ENCODE measurements around the gene MAP4K3. TPM values are rescaled to one million over a fixed set of nuclear protein-coding genes. Genes with fewer than 3 reads are reported as not detected.

MAP4K3 gene
- total RNA-seq, 2 experiments from 2014 or later: 12.4 to 17.5 TPM

DNA sequence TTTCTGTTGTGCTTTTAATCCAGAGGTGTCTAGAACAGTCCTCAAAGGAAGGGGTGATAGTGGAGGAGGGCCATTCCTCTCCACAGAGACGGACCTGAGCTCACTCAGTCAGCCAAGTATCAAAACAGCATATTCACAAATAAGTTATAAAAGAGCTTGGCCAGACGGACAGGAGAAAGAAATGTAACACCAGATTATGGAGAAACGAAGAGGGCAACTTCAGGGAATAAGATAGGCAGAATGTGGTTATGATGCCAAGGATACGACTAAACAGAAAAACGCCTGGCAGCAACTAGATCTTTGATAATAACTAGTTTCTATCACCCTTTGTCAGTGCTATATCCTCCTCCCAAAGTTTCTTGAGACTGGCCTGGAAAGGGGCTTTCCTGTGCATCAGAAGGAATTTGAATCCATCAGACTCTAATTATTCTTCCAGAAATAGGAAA lies 42.5 kb downstream of the MAP4K3 start:
- Histone ChIP-seq H3K27ac (ENCODE audit: low read depth, low read length, poor library complexity, severe bottlenecking) (no peak overlapping the region), H3K9me3 (ENCODE audit: low read length) (peaks cover 4% of the 10 kb centered on the region; the same call in 1 of the 2 replicates), H3K9me2 (ENCODE audit: insufficient read depth, low read length) (no peaks in the 10 kb centered on the region), H3K4me1 (ENCODE audit: insufficient read depth, low read length, poor library complexity, severe bottlenecking) (no peaks in the 10 kb centered on the region), H4K20me1 (ENCODE audit: insufficient read depth, low read length) (0 out of 2 replicates have a peak, but pooled peaks cover 4% of the 10 kb centered on the region), H3K36me3 (ENCODE audit: insufficient read depth, low read length) (no peaks in the 10 kb centered on the region), H3K79me2 (ENCODE audit: insufficient read depth, low read depth, low read length) (peaks cover 24% of the 10 kb centered on the region; the same call in 1 of the 2 replicates), H3K4me2 (ENCODE audit: low read length) (no peak overlapping the region), H3K4me3 (ENCODE audit: low read depth, low read length, poor library complexity, severe bottlenecking) (no peak overlapping the region), H2AFZ (ENCODE audit: low read length) (no peak overlapping the region)
- CTCF ChIA-PET (ENCODE audit: unreplicated experiment): no interaction called here
- BruUV-seq (replicated peaks): no TSS peak
- TF ChIP-seq, protein P1, sequence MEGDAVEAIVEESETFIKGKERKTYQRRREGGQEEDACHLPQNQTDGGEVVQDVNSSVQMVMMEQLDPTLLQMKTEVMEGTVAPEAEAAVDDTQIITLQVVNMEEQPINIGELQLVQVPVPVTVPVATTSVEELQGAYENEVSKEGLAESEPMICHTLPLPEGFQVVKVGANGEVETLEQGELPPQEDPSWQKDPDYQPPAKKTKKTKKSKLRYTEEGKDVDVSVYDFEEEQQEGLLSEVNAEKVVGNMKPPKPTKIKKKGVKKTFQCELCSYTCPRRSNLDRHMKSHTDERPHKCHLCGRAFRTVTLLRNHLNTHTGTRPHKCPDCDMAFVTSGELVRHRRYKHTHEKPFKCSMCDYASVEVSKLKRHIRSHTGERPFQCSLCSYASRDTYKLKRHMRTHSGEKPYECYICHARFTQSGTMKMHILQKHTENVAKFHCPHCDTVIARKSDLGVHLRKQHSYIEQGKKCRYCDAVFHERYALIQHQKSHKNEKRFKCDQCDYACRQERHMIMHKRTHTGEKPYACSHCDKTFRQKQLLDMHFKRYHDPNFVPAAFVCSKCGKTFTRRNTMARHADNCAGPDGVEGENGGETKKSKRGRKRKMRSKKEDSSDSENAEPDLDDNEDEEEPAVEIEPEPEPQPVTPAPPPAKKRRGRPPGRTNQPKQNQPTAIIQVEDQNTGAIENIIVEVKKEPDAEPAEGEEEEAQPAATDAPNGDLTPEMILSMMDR (conservative IDR thresholded peaks at IDR 0.05; ENCODE audit: low read length): no peak
- TF ChIP-seq EZH2phosphoT487 (IDR thresholded peaks at IDR 0.05; ENCODE audit: borderline replicate concordance, low read depth, low read length): no peak
- no peak for DNase-seq (ENCODE audit: low spot score)
- POLR2A ChIA-PET: interaction anchor here (0.6 to 1.9 kb wide), 4 partner anchors 17 to 236 kb away, joined by 3 to 5 read pairs (median 4); no protein-coding TSS in a partner anchor
- intact Hi-C loops (cut with micrococcal nuclease; ENCODE audit: unreplicated experiment): no loop called here

DNA sequence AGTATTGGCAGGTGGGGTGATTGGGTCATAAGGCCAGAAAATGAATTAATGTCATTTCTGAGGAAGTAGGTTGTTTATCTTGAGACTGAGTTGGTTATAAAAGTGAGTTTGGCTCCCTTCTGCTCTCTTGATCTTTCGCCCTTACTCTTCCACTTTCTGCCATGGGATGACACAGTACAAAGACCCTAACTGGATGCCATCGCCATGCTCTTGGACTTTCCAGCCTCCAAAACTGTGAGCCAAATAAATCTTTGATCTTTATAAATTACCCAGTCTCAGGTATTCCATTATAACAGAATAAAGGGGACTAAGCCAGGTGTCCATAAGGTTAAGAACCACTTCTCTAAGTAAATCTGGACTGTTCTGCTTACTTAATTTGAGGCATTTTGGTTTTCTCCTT lies 44.4 kb downstream of the MAP4K3 start:
- DNase-seq (ENCODE audit: low spot score): no peak
- intact Hi-C loops (cut with micrococcal nuclease; ENCODE audit: unreplicated experiment): no loop called here
- CTCF ChIA-PET (ENCODE audit: unreplicated experiment): no interaction called here
- no TSS peak for BruUV-seq (replicated peaks)
- Histone ChIP-seq H3K4me3 (ENCODE audit: low read depth, low read length, poor library complexity, severe bottlenecking) (no peak overlapping the region), H3K9me3 (ENCODE audit: low read length) (peaks cover 5% of the 10 kb centered on the region; the same call in 1 of the 2 replicates), H3K27ac (ENCODE audit: low read depth, low read length, poor library complexity, severe bottlenecking) (no peak overlapping the region), H3K9me2 (ENCODE audit: insufficient read depth, low read length) (no peaks in the 10 kb centered on the region), H3K79me2 (ENCODE audit: insufficient read depth, low read depth, low read length) (peaks cover 35% of the 10 kb centered on the region; the same call in 1 of the 2 replicates), H3K4me2 (ENCODE audit: low read length) (no peak overlapping the region), H3K4me1 (ENCODE audit: insufficient read depth, low read length, poor library complexity, severe bottlenecking) (no peaks in the 10 kb centered on the region), H3K36me3 (ENCODE audit: insufficient read depth, low read length) (no peaks in the 10 kb centered on the region), H4K20me1 (ENCODE audit: insufficient read depth, low read length) (0 out of 2 replicates have a peak, but pooled peaks cover 4% of the 10 kb centered on the region), H2AFZ (ENCODE audit: low read length) (no peak overlapping the region)
- no peak for TF ChIP-seq EZH2phosphoT487 (IDR thresholded peaks at IDR 0.05; ENCODE audit: borderline replicate concordance, low read depth, low read length)
- TF ChIP-seq, protein P1 (conservative IDR thresholded peaks at IDR 0.05; ENCODE audit: low read length): no peak
- POLR2A ChIA-PET: interaction anchor here (0.6 to 0.7 kb wide), 4 partner anchors 9 to 771 kb away, joined by 3 to 5 read pairs (median 3); no protein-coding TSS in a partner anchor

DNA sequence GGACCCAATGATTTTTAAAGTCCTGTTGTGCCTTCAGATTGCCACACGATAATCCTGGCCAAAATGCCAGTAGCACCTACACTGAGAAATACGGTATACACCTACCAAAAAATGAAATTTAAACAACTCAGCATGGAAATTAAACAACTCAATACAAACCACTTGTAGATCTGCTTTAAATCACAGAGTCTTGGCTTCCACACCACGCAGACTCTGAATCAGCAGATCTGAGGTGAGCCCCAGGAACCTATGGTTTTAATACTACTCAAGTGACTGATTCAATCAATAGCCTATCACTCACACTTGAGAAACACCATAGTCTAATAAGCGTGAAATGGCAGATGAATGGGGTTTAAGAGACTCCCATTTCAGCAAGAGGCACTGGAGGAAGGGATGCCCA lies 46.9 kb downstream of the MAP4K3 start:
- H3K4me1 ChIP-seq (ENCODE audit: insufficient read depth, low read length, poor library complexity, severe bottlenecking): no peaks in the 10 kb centered on the region
- 0 out of 2 replicates have a peak, but pooled peaks cover 4% of the 10 kb centered on the region for H4K20me1 ChIP-seq (ENCODE audit: insufficient read depth, low read length)
- H3K79me2 ChIP-seq (ENCODE audit: insufficient read depth, low read depth, low read length): peaks cover 31% of the 10 kb centered on the region; the same call in 1 of the 2 replicates
- H3K9me2 ChIP-seq (ENCODE audit: insufficient read depth, low read length): no peaks in the 10 kb centered on the region
- H3K9me3 ChIP-seq (ENCODE audit: low read length): peaks cover 5% of the 10 kb centered on the region; the same call in 1 of the 2 replicates
- intact Hi-C loops (cut with micrococcal nuclease; ENCODE audit: unreplicated experiment): no loop called here
- H3K4me2 ChIP-seq (ENCODE audit: low read length): no peak overlapping the region
- no peak for DNase-seq (ENCODE audit: low spot score)
- TF ChIP-seq EZH2phosphoT487 (IDR thresholded peaks at IDR 0.05; ENCODE audit: borderline replicate concordance, low read depth, low read length): no peak
- TF ChIP-seq, protein P1 (conservative IDR thresholded peaks at IDR 0.05; ENCODE audit: low read length): no peak
- H2AFZ ChIP-seq (ENCODE audit: low read length): no peak overlapping the region
- no peak overlapping the region for H3K27ac ChIP-seq (ENCODE audit: low read depth, low read length, poor library complexity, severe bottlenecking)
- no peak overlapping the region for H3K4me3 ChIP-seq (ENCODE audit: low read depth, low read length, poor library complexity, severe bottlenecking)
- no TSS peak for BruUV-seq (replicated peaks)
- POLR2A ChIA-PET: no interaction called here
- CTCF ChIA-PET (ENCODE audit: unreplicated experiment): no interaction called here
- no peaks in the 10 kb centered on the region for H3K36me3 ChIP-seq (ENCODE audit: insufficient read depth, low read length)
